HCT116 (cell line): Measurements from ENCODE around the gene AVP. TPM values are rescaled to one million over a fixed set of nuclear protein-coding genes. Genes with fewer than 3 reads are reported as not detected.

ENCODE experiments used
- ATAC-seq: fragments of 200-7000 bp; cut with Tn5 transposase; 2 replicates; pipeline ENCODE4 v1.9.1; 2020; ENCODE audit warnings: mild to moderate bottlenecking, moderate library complexity
- BruUV-seq: library from RNA; stranded (reverse); fragments of 400-500 nt; replicated peaks from 2 replicates; lab custom pipeline; 2021; lab: Mats Ljungman, UMichigan
- CTCF ChIA-PET: fragments of 300-600 bp; sonication (Branson Sonifier 250); formaldehyde crosslinking; loops from one replicate; lab custom pipeline; 2021; ENCODE audit warnings: antibody characterized with exemption; lab: Charles Lee
- POLR2A ChIA-PET: fragments of 300-600, 350-600 bp; sonication (Branson Sonifier 250); formaldehyde crosslinking; loops from one replicate; lab custom pipeline; 2021; ENCODE audit warnings: antibody characterized with exemption; lab: Charles Lee
- RAD21 ChIA-PET, 2 experiments: fragments of 300-600 bp; sonication (Branson Sonifier 250); formaldehyde crosslinking; loops; one replicate each; lab custom pipeline; 2023; ENCODE audit warnings: low total read pairs in 2 of 2; ENCODE audit not compliant: uncharacterized antibody in 2 of 2, unreplicated experiment in 2 of 2, low non-redundant PET in 1 of 2; lab: Charles Lee
- DNase-seq: peaks from one replicate; pipeline ENCODE4 v3.0.0-alpha.2; 2010; ENCODE audit warnings: low read depth, low spot score
- H2AFZ ChIP-seq: fragments of 200-600 bp; shearing (Covaris generic), sonication (generic); 2 replicates; pipeline ENCODE4 v1.6.1; 2017; ENCODE audit warnings: low read depth, mixed run types, mixed read lengths, antibody characterized with exemption, low read length; ENCODE audit not compliant: poor library complexity, severe bottlenecking
- H3K27ac ChIP-seq: 2 replicates; pipeline ENCODE4 v1.5.1; 2012; ENCODE audit warnings: low read depth, low read length
- H3K27me3 ChIP-seq: fragments of 200-600 bp; sonication (generic); 2 replicates; pipeline ENCODE4 v1.6.1; 2016; ENCODE audit warnings: mixed run types, low read length, mixed read lengths; ENCODE audit not compliant: insufficient read depth
- H3K36me3 ChIP-seq, 2 experiments: fragments of 200-500 bp in 1 of 2; fragments of 200-600 bp in 1 of 2; sonication (Bioruptor generic) in 1 of 2; sonication (generic) in 1 of 2; 2 replicates each; pipeline versions ENCODE4 v1.5.1 to v1.6.1; 2014 to 2016; ENCODE audit warnings: low read length in 2 of 2, inconsistent platforms in 1 of 2, mixed read lengths in 1 of 2, mixed run types in 1 of 2; ENCODE audit not compliant: insufficient read depth in 2 of 2, control insufficient read depth in 1 of 2
- H3K4me1 ChIP-seq, 2 experiments: fragments of 200-600 bp in 1 of 2; sonication (generic) in 1 of 2; 2 replicates each; pipeline versions ENCODE4 v1.5.1 to v1.6.1; 2012 to 2017; ENCODE audit warnings: low read length in 2 of 2, inconsistent platforms in 1 of 2, mild to moderate bottlenecking in 1 of 2, mixed read lengths in 1 of 2, mixed run types in 1 of 2, moderate library complexity in 1 of 2; ENCODE audit not compliant: insufficient read depth in 2 of 2, control insufficient read depth in 1 of 2
- H3K4me2 ChIP-seq: fragments of 200-600 bp; sonication (generic); 2 replicates; pipeline ENCODE4 v1.6.1; 2017; ENCODE audit warnings: mixed run types, low read length, mixed read lengths
- H3K4me3 ChIP-seq, 2 experiments: fragments of 200-600 bp in 1 of 2; sonication (generic) in 1 of 2; replicated peaks in 1 of 2; 2 replicates each; pipeline ENCODE4 v1.5.1; 2011 to 2016; ENCODE audit warnings: low read length in 2 of 2, control low read depth in 1 of 2, low read depth in 1 of 2, mild to moderate bottlenecking in 1 of 2, mixed read lengths in 1 of 2, mixed run types in 1 of 2
- H3K79me2 ChIP-seq: fragments of 200-600 bp; sonication (generic); 2 replicates; pipeline ENCODE4 v1.6.1; 2017; ENCODE audit warnings: mild to moderate bottlenecking, mixed run types, low read length, moderate library complexity, mixed read lengths; ENCODE audit not compliant: insufficient read depth
- H3K9ac ChIP-seq: fragments of 200-600 bp; sonication (generic); 2 replicates; pipeline ENCODE4 v1.6.1; 2016; ENCODE audit warnings: low read length, mixed read lengths
- H3K9me2 ChIP-seq: fragments of 200-600 bp; sonication (generic), shearing (Covaris generic); 2 replicates; pipeline ENCODE4 v1.6.1; 2017; ENCODE audit warnings: mixed run types, mild to moderate bottlenecking, moderate library complexity; ENCODE audit not compliant: insufficient read depth
- H3K9me3 ChIP-seq, 2 experiments: fragments of 200-500 bp in 1 of 2; fragments of 200-600 bp in 1 of 2; sonication (Bioruptor generic) in 1 of 2; sonication (generic) in 1 of 2; 2 replicates each; pipeline ENCODE4 v1.6.1; 2014 to 2017; ENCODE audit warnings: low read length in 2 of 2, mixed read lengths in 2 of 2, inconsistent platforms in 1 of 2, low read depth in 1 of 2, mild to moderate bottlenecking in 1 of 2, mixed run types in 1 of 2, moderate library complexity in 1 of 2; ENCODE audit not compliant: control insufficient read depth in 1 of 2, insufficient read depth in 1 of 2
- H4K20me1 ChIP-seq: fragments of 200-600 bp; sonication (generic), shearing (Covaris generic); 2 replicates; pipeline ENCODE4 v1.6.1; 2017; ENCODE audit warnings: mixed run types, mild to moderate bottlenecking, moderate library complexity; ENCODE audit not compliant: insufficient read depth
- CBX3 ChIP-seq: IDR thresholded peaks from 2 replicates; pipeline ENCODE4 v1.6.1; 2012; ENCODE audit warnings: low read depth
- CEBPB ChIP-seq: IDR thresholded peaks from 2 replicates; pipeline ENCODE4 v1.6.1; 2012; ENCODE audit warnings: low read depth
- EGR1 ChIP-seq: IDR thresholded peaks from 2 replicates; pipeline ENCODE4 v1.6.1; 2012; ENCODE audit warnings: low read depth
- POLR2A ChIP-seq: IDR thresholded peaks from 2 replicates; pipeline ENCODE4 v1.7.0; 2011; ENCODE audit warnings: borderline replicate concordance; ENCODE audit not compliant: insufficient read depth, insufficient read length; ENCODE audit errors: extremely low read depth
- POLR2AphosphoS5 ChIP-seq: IDR thresholded peaks from 2 replicates; pipeline ENCODE4 v1.6.1; 2011; ENCODE audit warnings: mild to moderate bottlenecking, low read depth, low read length, moderate library complexity
- SIN3A ChIP-seq: IDR thresholded peaks from 2 replicates; pipeline ENCODE4 v1.6.1; 2012; ENCODE audit warnings: low read depth
- SP1 ChIP-seq: IDR thresholded peaks from 2 replicates; pipeline ENCODE4 v1.6.1; 2012; ENCODE audit warnings: low read depth
- SRF ChIP-seq: IDR thresholded peaks from 2 replicates; pipeline ENCODE4 v1.6.1; 2012; ENCODE audit warnings: low read depth
- YY1 ChIP-seq: IDR thresholded peaks from 2 replicates; pipeline ENCODE4 v1.6.1; 2011; ENCODE audit warnings: low read length, low read depth, moderate library complexity, mild to moderate bottlenecking; ENCODE audit not compliant: insufficient replicate concordance; ENCODE audit errors: extremely low read depth
- ZFX ChIP-seq: fragments of 450-650 bp; IDR thresholded peaks from 2 replicates; pipeline ENCODE4 v1.6.1; 2017
- ZNF274 ChIP-seq: fragments of 200-500 bp; sonication (Bioruptor generic); IDR thresholded peaks from 2 replicates; pipeline ENCODE4 v1.6.1; 2014; ENCODE audit warnings: mild to moderate bottlenecking, low read depth, low read length, inconsistent platforms
- intact Hi-C: fragments of 100-400 bp; cut with micrococcal nuclease; formaldehyde crosslinking; loops from 2 replicates; pipeline ENCODE4 v1.10.0; 2022
- total RNA-seq: library from RNA; stranded (reverse); gene quantifications from one replicate; pipeline ENCODE4 v1.2.1, GENCODE V29; 2021; ENCODE audit not compliant: unreplicated experiment

Gene AVP
- total RNA-seq, 1 experiment from 2014 or later, result not detected

DNA sequence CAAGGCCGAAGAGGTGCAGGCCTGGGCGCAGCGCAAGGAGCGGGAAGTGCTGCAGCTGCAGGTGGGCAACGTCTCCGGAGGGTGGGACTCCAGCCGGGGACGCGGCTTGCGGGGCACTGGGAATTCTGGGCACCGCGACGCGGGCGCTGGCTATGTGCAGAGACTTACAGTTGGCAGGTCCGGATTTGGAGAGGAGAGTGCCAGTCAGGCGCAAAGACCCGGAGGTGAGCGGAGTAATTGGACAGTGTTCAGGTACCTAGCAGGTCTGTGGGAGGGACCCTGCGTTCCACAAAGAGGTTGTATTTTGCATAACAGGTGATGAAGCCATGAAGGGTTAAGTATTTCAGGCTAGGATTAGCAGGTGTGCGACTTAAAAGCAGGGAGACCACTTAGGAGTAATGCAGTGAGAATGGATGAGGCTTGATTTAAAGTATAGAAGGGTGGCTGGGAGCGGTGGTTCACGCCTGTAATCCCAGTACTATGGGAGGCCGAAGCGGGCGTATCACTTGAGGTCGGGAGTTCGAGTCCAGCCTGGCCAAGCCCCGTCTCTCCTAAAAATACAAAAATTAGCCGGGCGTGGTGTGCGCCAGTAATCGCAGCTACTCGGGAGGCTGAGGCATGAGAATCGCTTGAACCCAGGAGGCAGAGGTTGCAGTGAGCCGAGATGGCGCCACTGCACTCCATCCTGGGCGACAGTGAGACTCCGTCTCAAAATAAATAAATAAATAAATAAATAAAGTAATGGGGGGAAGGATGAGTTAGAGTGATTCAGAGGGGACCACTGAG lies 37.7 kb downstream of the AVP start:
- H3K79me2 ChIP-seq, result peaks cover 27% of the 10 kb centered on the region
- peaks cover under 1 to 28% of the 10 kb centered on the region in 2 experiments; a peak in 3 of 4 replicates for H3K4me1 ChIP-seq
- no peaks in the 10 kb centered on the region for H3K27me3 ChIP-seq
- no peaks in the 10 kb centered on the region for H3K9me2 ChIP-seq
- RAD21 ChIA-PET, result interaction anchor here in 1 of 2 experiments (0.6 kb wide), 1 partner anchor 94 kb away, joined by 4 read pairs; no protein-coding TSS in a partner anchor
- no TSS peak for BruUV-seq
- H3K9me3 ChIP-seq, result no peaks in the 10 kb centered on the region
- H2AFZ ChIP-seq, result no peak overlapping the region
- DNase-seq, result peak; percentile 34
- peak overlapping the region; percentile 87 for H3K27ac ChIP-seq
- H3K36me3 ChIP-seq, result peaks cover 5 to 13% of the 10 kb centered on the region in 2 experiments; a peak in 2 of 4 replicates
- POLR2A ChIA-PET, result no interaction called here
- H4K20me1 ChIP-seq, result no peaks in the 10 kb centered on the region
- peak overlapping the region; percentile 73 to 97 for H3K4me3 ChIP-seq
- TF ChIP-seq ZNF274 (no peak), ZFX (peak; percentile 73)
- peak overlapping the region; percentile 97 for H3K4me2 ChIP-seq
- intact Hi-C loops, result no loop called here
- ATAC-seq, result peak; percentile 21
- H3K9ac ChIP-seq, result peak overlapping the region; percentile 88
- CTCF ChIA-PET, result interaction anchor here (0.9 kb wide), 1 partner anchor 230 kb away, joined by 3 read pairs; no protein-coding TSS in a partner anchor

GRCh38 chr20:3045816-3046676 lies 38.5 kb downstream of the AVP start, which contains the start of gene MRPS26:
Gene MRPS26, plus strand, starts transcription at chr20:3046052. Its CDS starts 17 bp downstream, at chr20:3046069.
- Histone ChIP-seq H2AFZ (peak within 1 kb of the TSS; percentile 29), H3K9me3 (no peaks in the 10 kb centered on the region), H4K20me1 (no peaks in the 10 kb centered on the region), H3K27ac (peak within 1 kb of the TSS; percentile 87), H3K4me1 (peaks cover 4 to 27% of the 10 kb centered on the region in 2 experiments; a peak in 3 of 4 replicates), H3K4me3 (peak within 1 kb of the TSS; percentile 73 to 97), H3K9me2 (no peaks in the 10 kb centered on the region), H3K27me3 (no peaks in the 10 kb centered on the region), H3K79me2 (peaks cover 27% of the 10 kb centered on the region), H3K9ac (peak within 1 kb of the TSS; percentile 88), H3K36me3 (peaks cover 5 to 13% of the 10 kb centered on the region in 2 experiments; a peak in 2 of 4 replicates), H3K4me2 (peak within 1 kb of the TSS; percentile 97)
- TF ChIP-seq EGR1 (peak; percentile 65), POLR2AphosphoS5 (peak; percentile 85), SIN3A (peak; percentile 88), CBX3 (no peak), SRF (no peak), ZFX (peak; percentile 99), POLR2A (peak; percentile 87), SP1 (no peak), CEBPB (no peak), YY1 (peak; percentile 76)
- CTCF ChIA-PET, result interaction anchor here (1.2 kb wide), 1 partner anchor 8 kb away, joined by 6 read pairs; no protein-coding TSS in a partner anchor
- RAD21 ChIA-PET, result interaction anchor here in 1 of 2 experiments (0.6 kb wide), 1 partner anchor 166 kb away, joined by 6 read pairs; no protein-coding TSS in a partner anchor
- BruUV-seq, result no TSS peak
- DNase-seq (peak; percentile 60), ATAC-seq (peak; percentile 94)
- intact Hi-C loops, result no loop called here
- POLR2A ChIA-PET, result no interaction called here
